Transverse colon (tissue), 4 donors: Measurements from ENCODE around the gene CSNK1D. TPM values are rescaled to one million over a fixed set of nuclear protein-coding genes. Genes with fewer than 3 reads are reported as not detected.
"Not testable (repeated sequence)": the region's sequence is repeated elsewhere in the genome, so short reads cannot be mapped to it uniquely, and the experiment has no call there.

Experiments used
- DNase-seq: peaks from one replicate; pipeline ENCODE4 v3.0.0-alpha.2; 2019
- H3K27ac ChIP-seq, 4 donors: fragments of 200-600 bp; sonication (generic); 2 replicates each; pipeline ENCODE4 v1.5.1; 2016 to 2018; ENCODE audit warnings: inconsistent platforms in 4 of 4
- H3K27me3 ChIP-seq: fragments of 200-600 bp; sonication (generic); 2 replicates; pipeline ENCODE4 v1.5.1; 2017; ENCODE audit warnings: inconsistent platforms
- H3K36me3 ChIP-seq, 4 donors: fragments of 200-600 bp; sonication (generic); 2 replicates each; pipeline ENCODE4 v1.5.1; 2017 to 2019; ENCODE audit warnings: inconsistent platforms in 4 of 4
- H3K4me1 ChIP-seq, 4 donors: fragments of 200-600 bp; sonication (generic); 2 replicates each; pipeline ENCODE4 v1.5.1; 2017 to 2020; ENCODE audit warnings: inconsistent platforms in 4 of 4
- H3K4me3 ChIP-seq, 4 donors: fragments of 200-600 bp; sonication (generic); 1 replicate in 1 of 4; 2 replicates in 3 of 4; pipeline versions ENCODE4 v1.5.1 to v1.6.1; 2017 to 2019; ENCODE audit warnings: inconsistent platforms in 4 of 4
- H3K9me3 ChIP-seq, 2 donors: fragments of 200-600 bp; sonication (generic); 2 replicates each; pipeline ENCODE4 v1.5.1; 2017 to 2019; ENCODE audit warnings: inconsistent platforms in 2 of 2
- POLR2AphosphoS5 ChIP-seq, 3 donors: sonication (generic); formaldehyde crosslinking; IDR thresholded peaks; one replicate each; pipeline ENCODE4 v1.6.1; 2016; ENCODE audit warnings: antibody characterized with exemption in 3 of 3
- WGBS, 2 donors: methylation state at CpG; one replicate each; pipeline ENCODE4 v1.1.5; 2018; ENCODE audit warnings: low coverage in 1 of 2; 5-methylcytosine and 5-hydroxymethylcytosine counted together
- in situ Hi-C, 4 donors: fragments of 200-750 bp; cut with MboI; loops; one replicate each; pipeline versions ENCODE4 v1.15.0 to v1.15.1; 2017; ENCODE audit warnings: low sequenced_read_pairs in 3 of 4, low pct_ligation_motif_present in 1 of 4, low pct_unique_long_range_greater_than_20kb in 1 of 4
- intact Hi-C: fragments of 100-400 bp; cut with DNase I; formaldehyde crosslinking; loops from one replicate; pipeline ENCODE4 v1.15.1; 2023; ENCODE audit warnings: low total_unique reads
- total RNA-seq, 4 donors: library from RNA; depleted of rRNA; stranded (reverse); fragments of >200 nt; gene quantifications; one replicate each; pipeline ENCODE4 v1.1.0, GENCODE V29; 2016

The CSNK1D gene
- total RNA-seq, 4 donors from 2014 or later: 86.0 to 230 (median 148) TPM

GRCh38 chr17:82193050-82193449 lies 80.5 kb downstream of the CSNK1D start:
- intact Hi-C loops, in situ Hi-C loops, H3K9me3 ChIP-seq, H3K4me3 ChIP-seq, DNase-seq, H3K27me3 ChIP-seq, H3K36me3 ChIP-seq: not testable (repeated sequence)
- Histone ChIP-seq H3K27ac (peak overlapping the region; percentile 4 to 66 (median 58)), H3K4me1 (peaks cover 0 to 21% (median 5%) of the 10 kb centered on the region in 4 donors)
- WGBS, 2 donors: 61% methylated on average over 6 of the region's 6 CpGs; no CpG with 5 or more reads in 1 of the 2 donors
- TF ChIP-seq POLR2AphosphoS5 (IDR thresholded peaks at IDR 0.05): peak in 1 of 3 donors; percentile 19

Other genes starting within 250 kb of the CSNK1D start
- gene RAC3, start 242.0 kb downstream of the CSNK1D start, total RNA-seq: 10 to 100 TPM in 1 of 4 donors, 1 to 10 TPM in 3; 2.6 to 11.1 (median 5.0) TPM
- gene DCXR, start 236.0 kb downstream of the CSNK1D start, total RNA-seq: 100 to 1,000 TPM in 1 of 4 donors, 10 to 100 TPM in 3; 49.4 to 117 (median 71.3) TPM
- 10 to 100 TPM; 33.2 to 92.0 (median 48.8) TPM for gene RFNG, start 221.9 kb downstream of the CSNK1D start, total RNA-seq
- 100 to 1,000 TPM in 2 of 4 donors, 10 to 100 TPM in 2; 42.0 to 160 (median 85.5) TPM for gene GPS1, start 221.8 kb downstream of the CSNK1D start, total RNA-seq
- 100 to 1,000 TPM in 3 of 4 donors, 10 to 100 TPM in 1; 98.6 to 306 (median 132) TPM for gene DUS1L, start 207.9 kb downstream of the CSNK1D start, total RNA-seq
- gene FASN, start 175.5 kb downstream of the CSNK1D start, total RNA-seq: 100 to 1,000 TPM in 2 of 4 donors, 10 to 100 TPM in 2; 25.1 to 185 (median 99.4) TPM
- gene CCDC57, start 60.9 kb downstream of the CSNK1D start, total RNA-seq: 10 to 100 TPM; 23.5 to 87.5 (median 48.3) TPM
- gene SLC16A3, start 44.7 kb downstream of the CSNK1D start, total RNA-seq: 100 to 1,000 TPM in 1 of 4 donors, 10 to 100 TPM in 3; 11.5 to 105 (median 48.9) TPM
- 1 to 10 TPM; 6.1 to 9.7 (median 7.4) TPM for gene CD7, start 43.9 kb upstream of the CSNK1D start, total RNA-seq
- gene SECTM1, start 60.1 kb upstream of the CSNK1D start, total RNA-seq: 100 to 1,000 TPM in 2 of 4 donors, 10 to 100 TPM in 1, 1 to 10 TPM in 1; 5.8 to 127 (median 107) TPM
- not detected for gene TEX19, start 85.5 kb upstream of the CSNK1D start, total RNA-seq
- gene UTS2R, start 98.1 kb upstream of the CSNK1D start, total RNA-seq: under 1 TPM in 1 of 4 donors, not detected in 3; 0.48 TPM
- gene HEXD, start 144.6 kb upstream of the CSNK1D start, total RNA-seq: 100 to 1,000 TPM in 2 of 4 donors, 10 to 100 TPM in 2; 45.5 to 258 (median 102) TPM
- gene OGFOD3, start 144.9 kb upstream of the CSNK1D start, total RNA-seq: 10 to 100 TPM in 3 of 4 donors, 1 to 10 TPM in 1; 7.9 to 27.5 (median 25.9) TPM
- 100 to 1,000 TPM in 2 of 4 donors, 10 to 100 TPM in 2; 46.2 to 212 (median 86.2) TPM for gene CYBC1, start 177.1 kb upstream of the CSNK1D start, total RNA-seq
- 100 to 1,000 TPM in 1 of 4 donors, 10 to 100 TPM in 3; 44.1 to 133 (median 61.1) TPM for gene NARF, start 185.0 kb upstream of the CSNK1D start, total RNA-seq
- gene FOXK2, start 246.0 kb upstream of the CSNK1D start, total RNA-seq: 100 to 1,000 TPM in 2 of 4 donors, 10 to 100 TPM in 2; 41.2 to 216 (median 106) TPM